WI38 (cell line): ENCODE results near the gene MUC12.
A peak's percentile ranks its signal among the peaks of the same experiment; 100 is the strongest.

ENCODE experiments used
- H3K4me3 ChIP-seq: 2 replicates; pipeline ENCODE4 v1.5.1; 2011; ENCODE audit warnings: low read depth, mild to moderate bottlenecking, control low read depth, low read length
- CTCF ChIP-seq: IDR thresholded peaks from 2 replicates; pipeline ENCODE4 v1.5.1; 2012; ENCODE audit warnings: low read depth, mild to moderate bottlenecking, control low read depth, low read length

Gene MUC12

GRCh38 chr7:100963874-100964273 is 5.5 kb upstream of the MUC12 start:
- H3K4me3 ChIP-seq = no peak overlapping the region
- TF ChIP-seq CTCF = no peak

GRCh38 chr7:100964630-100965029 is 4.7 kb upstream of the MUC12 start:
- H3K4me3 ChIP-seq = no peak overlapping the region
- no peak for TF ChIP-seq CTCF

GRCh38 chr7:100965045-100965722 is 4.2 kb upstream of the MUC12 start:
- no peak for TF ChIP-seq CTCF
- no peak overlapping the region for H3K4me3 ChIP-seq

GRCh38 chr7:100965723-100966541 is 3.4 kb upstream of the MUC12 start:
- no peak overlapping the region for H3K4me3 ChIP-seq
- peak; percentile 74 for TF ChIP-seq CTCF

- TF ChIP-seq CTCF = no peak
- H3K4me3 ChIP-seq = no peak overlapping the region
Measured at GRCh38 chr7:100966542-100967291, 2.6 kb upstream of the MUC12 start.

GRCh38 chr7:100967292-100967863 is 2.0 kb upstream of the MUC12 start:
- H3K4me3 ChIP-seq = no peak overlapping the region
- TF ChIP-seq CTCF = no peak
